Natural killer cell treated with Interleukin-12 subunit alpha and Interleukin-12 subunit beta and Interleukin-15 and Interleukin-18, amount 100 ng/mL, for 72 hours (primary cell): ENCODE results near the gene TEX22. TPM values are rescaled to one million over a fixed set of nuclear protein-coding genes. Genes with fewer than 3 reads are reported as not detected.
A peak's percentile ranks its signal among the peaks of the same experiment; 100 is the strongest.

Source experiments
- ATAC-seq, 2 donors: fragments of 150-1000 bp; cut with Tn5 transposase in 1 of 2; sonication (Bioruptor Pico), chemical (Tn5 transposase) in 1 of 2; 2 replicates each; pipeline ENCODE4 v1.10.0; 2021
- DNase-seq: peaks from one replicate; pipeline ENCODE4 v3.0.0; 2022; ENCODE audit warnings: low spot score
- H3K27ac Mint-ChIP-seq, 2 donors: 1 replicate in 1 of 2; 2 replicates in 1 of 2; pipeline ENCODE4 v1.8.0; 2022; ENCODE audit warnings: mixed read lengths in 2 of 2, mild to moderate bottlenecking in 1 of 2, moderate library complexity in 1 of 2
- H3K27me3 Mint-ChIP-seq, 2 donors: 1 replicate in 1 of 2; 2 replicates in 1 of 2; pipeline ENCODE4 v1.8.0; 2022; ENCODE audit warnings: mixed read lengths in 2 of 2
- H3K36me3 Mint-ChIP-seq: one replicate; pipeline ENCODE4 v1.8.0; 2022; ENCODE audit warnings: mixed read lengths
- H3K4me1 Mint-ChIP-seq, 2 donors: 1 replicate in 1 of 2; 2 replicates in 1 of 2; pipeline ENCODE4 v1.8.0; 2022; ENCODE audit warnings: low read depth in 2 of 2, mixed read lengths in 2 of 2, mild to moderate bottlenecking in 1 of 2
- H3K4me3 Mint-ChIP-seq: one replicate; pipeline ENCODE4 v1.8.0; 2022; ENCODE audit warnings: mixed read lengths
- H3K9me3 Mint-ChIP-seq: 2 replicates; pipeline ENCODE4 v1.8.0; 2022; ENCODE audit warnings: mixed read lengths
- total RNA-seq, 2 donors: library from RNA; stranded (reverse); gene quantifications; one replicate each; pipeline ENCODE4 v1.2.3, GENCODE V29; 2022

TEX22 gene, protein sequence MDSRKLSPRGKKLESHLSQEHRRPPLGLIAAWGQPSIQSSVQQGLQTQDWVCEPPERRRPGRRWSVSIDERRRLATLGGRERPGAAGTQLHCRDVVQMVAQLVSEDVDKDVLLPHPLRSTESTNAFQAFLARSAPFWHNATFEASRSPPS
- 1 to 10 TPM; 2.7 to 3.7 TPM for total RNA-seq

DNA sequence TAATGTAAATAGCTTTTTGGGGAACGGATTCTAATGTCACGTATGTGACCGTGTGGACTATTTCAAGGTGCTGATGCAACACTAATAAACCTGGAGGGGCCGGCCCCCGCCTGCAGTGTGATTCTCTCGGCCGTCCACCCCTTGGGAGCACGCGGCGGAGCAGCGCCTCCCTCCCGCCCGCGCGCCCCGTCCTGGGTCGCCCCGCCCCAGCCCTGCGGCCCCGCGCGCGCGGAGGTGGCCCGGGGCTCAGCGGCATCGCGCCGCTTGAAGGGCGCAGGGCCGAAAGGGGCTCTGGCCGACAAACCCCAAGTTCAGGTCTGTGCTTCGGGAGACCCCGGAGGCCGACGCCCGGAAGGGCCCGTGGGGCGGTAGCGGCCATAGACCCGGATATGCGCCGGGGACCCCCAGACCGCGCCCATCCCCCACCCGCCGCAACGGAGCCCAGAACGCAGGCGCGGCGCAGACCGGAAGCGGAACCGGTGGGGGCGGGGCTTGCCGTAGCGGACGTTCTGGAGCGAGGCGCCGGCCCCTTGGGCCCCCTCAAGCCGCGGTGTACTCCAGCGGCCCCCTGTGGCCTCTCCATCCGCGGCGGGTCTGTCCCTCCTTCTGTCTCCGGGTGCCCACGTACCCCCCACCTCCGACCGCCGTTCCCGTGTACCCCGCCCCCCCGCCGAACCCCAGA lies at the start of gene TEX22:
Gene TEX22, plus strand, starts transcription at position 495 of the 682 bp plus-strand sequence. CDS start 803 bp downstream, outside the sequence.
- peak; percentile 91 to 93 for ATAC-seq
- no peaks in the 10 kb centered on the region for H3K27me3 Mint-ChIP-seq
- peak within 1 kb of the TSS; percentile 90 for H3K4me3 Mint-ChIP-seq
- H3K36me3 Mint-ChIP-seq: peaks cover 12% of the 10 kb centered on the region
- H3K9me3 Mint-ChIP-seq: no peaks in the 10 kb centered on the region
- peak; percentile 93 for DNase-seq
- peaks cover 0 to 22% of the 10 kb centered on the region in 2 donors for H3K4me1 Mint-ChIP-seq
- H3K27ac Mint-ChIP-seq: peak within 1 kb of the TSS; percentile 66 to 82

DNA sequence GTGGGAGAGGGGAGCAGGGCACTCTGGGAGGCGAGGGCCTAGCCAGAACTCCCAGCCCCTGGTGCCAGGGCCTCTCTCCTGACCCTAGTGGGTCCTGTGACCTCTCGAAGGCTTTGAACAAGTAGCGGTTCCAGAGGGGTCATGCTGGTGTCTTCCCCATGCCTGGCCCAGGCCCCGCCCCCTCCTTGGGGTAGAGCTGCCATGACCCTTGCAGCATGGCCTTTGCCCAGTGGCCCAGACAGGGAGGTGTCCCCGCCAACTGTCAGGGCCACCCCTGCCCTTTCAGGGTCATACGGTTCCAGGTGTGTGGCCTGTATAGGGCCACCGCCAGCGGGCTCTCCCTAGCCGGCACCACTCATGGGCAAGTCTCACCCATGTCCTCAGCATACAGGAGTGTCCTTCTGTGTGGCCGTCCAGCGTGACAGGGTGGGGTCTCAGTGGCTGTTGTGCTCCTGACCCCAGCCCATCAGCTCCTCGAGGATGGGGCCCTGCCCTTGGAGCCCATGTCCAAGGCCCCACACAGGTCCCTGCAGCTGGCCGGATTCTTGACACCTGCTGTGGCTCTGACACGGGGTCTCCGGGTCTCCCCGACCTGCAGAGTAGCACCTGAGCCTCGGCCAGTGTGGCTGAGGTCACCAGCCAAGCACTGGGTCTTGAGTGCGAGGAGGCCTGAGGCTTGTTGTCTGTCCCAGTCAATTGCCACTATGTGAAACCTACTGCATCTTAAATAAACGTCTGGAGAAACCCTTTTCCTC lies 49.2 kb upstream of the TEX22 start:
- H3K4me1 Mint-ChIP-seq: peaks cover 0 to 2% of the 10 kb centered on the region in 2 donors
- ATAC-seq (no peak), DNase-seq (no peak)
- no peak overlapping the region for H3K4me3 Mint-ChIP-seq
- H3K27ac Mint-ChIP-seq: no peak overlapping the region
- no peaks in the 10 kb centered on the region for H3K36me3 Mint-ChIP-seq
- H3K27me3 Mint-ChIP-seq: no peaks in the 10 kb centered on the region
- no peaks in the 10 kb centered on the region for H3K9me3 Mint-ChIP-seq

DNA sequence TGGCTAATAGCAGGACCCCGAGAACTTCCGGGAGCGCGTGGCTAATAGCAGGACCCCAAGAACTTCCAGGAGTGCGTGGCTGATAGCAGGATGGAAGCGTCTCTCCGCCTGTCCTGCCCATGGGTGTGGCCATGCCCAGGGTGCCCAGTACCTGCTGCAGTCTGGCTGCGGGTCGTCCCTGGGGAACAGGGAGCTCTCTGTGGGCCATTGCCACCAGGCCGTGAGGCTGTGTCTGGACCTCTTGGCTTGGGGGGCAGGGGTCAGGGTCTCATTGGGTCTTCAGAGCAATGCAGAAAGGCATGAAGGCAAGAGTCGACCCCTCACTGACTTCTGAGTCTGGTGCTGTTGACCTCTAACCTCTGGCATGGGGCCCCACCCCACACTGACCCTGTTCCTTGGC lies 48.3 kb upstream of the TEX22 start:
- Mint-ChIP-seq H3K4me3 (no peak overlapping the region), H3K4me1 (peaks cover 0 to 2% of the 10 kb centered on the region in 2 donors), H3K27me3 (no peaks in the 10 kb centered on the region), H3K36me3 (no peaks in the 10 kb centered on the region), H3K27ac (no peak overlapping the region), H3K9me3 (no peaks in the 10 kb centered on the region)
- no peak for DNase-seq
- ATAC-seq: no peak

DNA sequence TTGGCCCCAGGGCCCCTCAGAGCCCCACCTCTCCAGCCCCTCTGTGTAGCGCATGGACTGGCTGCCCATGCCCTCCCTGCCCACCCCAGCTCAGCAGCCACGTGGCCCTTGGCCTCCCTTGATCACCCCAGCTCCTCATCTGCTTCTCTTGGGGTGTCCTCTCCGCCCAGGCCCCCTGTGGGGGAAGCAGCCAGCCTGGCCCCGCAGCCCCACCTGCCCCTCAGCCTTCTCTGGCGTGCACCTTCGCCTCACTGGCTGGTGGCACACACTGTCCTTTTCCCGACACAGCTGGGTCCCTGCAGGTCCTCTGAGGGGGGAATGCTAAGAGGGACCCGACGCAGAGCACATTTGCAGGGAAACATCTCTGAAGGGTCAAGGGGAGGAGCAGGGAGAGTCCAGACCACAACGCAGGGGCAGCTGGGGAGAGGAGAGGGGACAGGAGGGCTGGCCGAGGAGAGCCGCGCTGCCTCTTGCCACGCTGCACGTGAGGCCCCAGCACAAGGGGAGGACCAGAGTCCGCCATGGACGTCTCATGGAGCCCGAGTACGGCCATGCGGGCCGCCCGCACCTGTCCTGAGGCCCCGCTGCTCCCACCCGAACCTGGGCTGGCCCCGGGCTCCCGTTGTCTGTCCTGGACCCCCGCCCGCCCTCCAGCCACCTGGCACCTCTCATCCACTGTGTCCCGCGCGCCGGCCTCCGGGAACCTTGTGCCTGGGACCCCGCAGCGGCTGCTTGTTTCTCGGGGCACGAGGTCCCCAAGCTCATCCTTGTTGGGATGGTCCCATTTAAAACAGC lies 47.7 kb upstream of the TEX22 start:
- Mint-ChIP-seq H3K4me3 (no peak overlapping the region), H3K9me3 (no peaks in the 10 kb centered on the region), H3K27ac (no peak overlapping the region), H3K4me1 (peaks cover 0 to 2% of the 10 kb centered on the region in 2 donors), H3K27me3 (no peaks in the 10 kb centered on the region), H3K36me3 (no peaks in the 10 kb centered on the region)
- ATAC-seq: no peak
- no peak for DNase-seq

DNA sequence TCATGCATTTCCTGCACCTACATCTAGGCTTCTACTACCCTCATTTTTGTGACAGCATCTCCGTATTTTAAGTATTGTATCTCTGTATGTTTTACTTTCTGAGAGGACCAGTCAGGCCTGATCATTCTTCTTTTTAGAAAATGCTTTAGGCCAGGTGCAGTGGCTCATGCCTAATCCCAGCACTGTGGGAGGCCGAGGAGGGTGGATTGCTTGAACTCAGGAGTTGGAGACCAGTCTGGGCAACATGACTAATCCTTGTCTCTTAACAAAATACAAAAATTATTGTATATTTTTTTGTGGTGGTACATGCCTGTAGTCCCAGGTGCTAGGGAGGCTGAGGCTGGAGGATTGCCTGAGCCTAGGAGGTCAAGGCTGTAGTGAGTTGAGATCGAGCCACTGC lies 46.9 kb upstream of the TEX22 start:
- Mint-ChIP-seq H3K27me3 (no peaks in the 10 kb centered on the region), H3K27ac (no peak overlapping the region)
- no peak for ATAC-seq

DNA sequence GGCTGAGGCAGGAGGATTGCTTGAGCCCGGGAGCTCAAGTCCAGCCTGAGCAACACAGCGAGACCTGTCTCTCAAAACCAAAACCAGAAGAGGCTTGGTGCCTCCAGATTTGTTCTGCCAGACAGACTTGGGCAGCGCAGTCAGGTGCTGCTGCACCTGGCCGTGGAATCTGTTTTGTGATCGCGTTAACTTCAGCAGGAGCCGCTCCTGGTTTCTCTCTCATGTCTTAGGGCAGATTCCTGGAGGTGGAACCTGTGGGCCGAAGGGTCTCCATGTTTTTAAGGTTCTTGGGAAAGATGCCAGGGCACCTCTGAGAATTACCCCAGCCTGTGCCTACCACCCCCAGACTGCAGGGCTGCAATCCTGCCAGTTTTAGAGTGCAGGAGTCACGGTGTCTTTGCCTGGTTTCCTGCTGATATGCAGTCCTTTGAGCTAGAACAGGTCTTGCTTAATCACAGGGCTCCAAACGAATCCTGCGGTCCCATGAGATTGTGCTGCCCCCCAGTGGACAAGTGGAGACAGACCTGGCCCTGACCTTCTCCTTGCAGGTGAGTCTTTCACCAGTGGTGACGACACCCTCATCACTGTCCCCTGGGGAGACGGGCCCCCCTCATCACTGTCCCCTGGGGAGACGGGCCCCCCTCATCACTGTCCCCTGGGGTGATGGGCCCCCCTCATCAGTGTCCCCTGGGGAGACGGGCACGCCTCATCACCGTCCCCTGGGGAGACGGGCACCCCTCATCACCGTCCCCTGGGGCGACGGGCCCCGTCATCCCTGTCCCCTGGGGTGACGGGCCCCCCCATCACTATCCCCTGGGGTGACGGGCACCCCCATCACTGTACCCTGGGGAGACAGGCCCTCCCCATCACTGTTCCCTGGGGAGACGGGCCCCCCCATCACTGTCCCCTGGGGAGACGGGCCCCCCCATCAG lies 46.2 kb upstream of the TEX22 start:
- Mint-ChIP-seq H3K4me3 (no peak overlapping the region), H3K36me3 (no peaks in the 10 kb centered on the region), H3K4me1 (peaks cover 0 to 2% of the 10 kb centered on the region in 2 donors), H3K9me3 (no peaks in the 10 kb centered on the region), H3K27ac (no peak overlapping the region), H3K27me3 (no peaks in the 10 kb centered on the region)
- DNase-seq (peak; percentile 86), ATAC-seq (peak; percentile 85 to 89)

More for the DNA sequence above, 46.9 kb upstream of the TEX22 start:
- Mint-ChIP-seq H3K4me1 (peaks cover 0 to 2% of the 10 kb centered on the region in 2 donors), H3K4me3 (no peak overlapping the region), H3K9me3 (no peaks in the 10 kb centered on the region), H3K36me3 (no peaks in the 10 kb centered on the region)
- DNase-seq: no peak

DNA sequence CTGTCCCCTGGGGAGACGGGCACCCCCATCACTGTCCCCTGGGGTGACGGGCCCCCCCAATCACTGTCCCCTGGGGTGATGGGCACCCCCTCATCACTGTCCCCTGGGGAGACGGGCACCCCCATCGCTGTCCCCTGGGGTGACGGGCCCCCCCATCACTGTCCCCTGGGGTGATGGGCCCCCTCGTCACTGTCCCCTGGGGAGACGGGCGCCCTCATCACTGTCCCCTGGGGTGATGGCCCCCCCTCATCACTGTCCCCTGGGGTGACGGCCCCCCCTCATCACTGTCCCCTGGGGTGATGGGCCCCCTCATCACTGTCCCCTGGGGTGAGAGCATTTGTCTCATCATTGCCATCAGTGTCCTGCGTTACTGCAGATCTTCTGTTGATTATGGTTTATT lies 45.2 kb upstream of the TEX22 start:
- Mint-ChIP-seq H3K4me1 (peaks cover 0 to 2% of the 10 kb centered on the region in 2 donors), H3K9me3 (no peaks in the 10 kb centered on the region), H3K36me3 (no peaks in the 10 kb centered on the region), H3K27me3 (no peaks in the 10 kb centered on the region), H3K4me3 (no peak overlapping the region), H3K27ac (no peak overlapping the region)
- DNase-seq (no peak), ATAC-seq (no peak)

DNA sequence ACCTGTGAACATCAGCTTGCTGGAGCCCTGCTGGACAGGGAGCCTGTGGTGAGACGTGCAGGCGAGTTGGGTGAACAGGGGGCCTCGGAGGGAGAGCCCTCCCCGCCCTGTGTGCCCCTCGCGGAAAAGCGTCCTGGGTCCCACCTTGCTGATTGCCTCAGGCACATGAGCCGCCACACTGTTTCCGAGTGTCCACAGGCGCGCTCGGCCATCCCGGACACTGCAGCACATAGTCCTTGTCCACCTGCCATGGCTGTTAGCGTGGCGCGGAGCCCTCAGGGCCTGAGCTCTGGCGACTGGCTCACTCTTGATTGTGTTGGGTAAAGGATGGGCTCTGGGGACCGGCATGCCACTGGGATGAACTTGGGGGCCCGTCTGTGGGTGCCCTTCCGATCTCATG lies 43.8 kb upstream of the TEX22 start:
- no peak for ATAC-seq
- H3K9me3 Mint-ChIP-seq: no peaks in the 10 kb centered on the region

DNA sequence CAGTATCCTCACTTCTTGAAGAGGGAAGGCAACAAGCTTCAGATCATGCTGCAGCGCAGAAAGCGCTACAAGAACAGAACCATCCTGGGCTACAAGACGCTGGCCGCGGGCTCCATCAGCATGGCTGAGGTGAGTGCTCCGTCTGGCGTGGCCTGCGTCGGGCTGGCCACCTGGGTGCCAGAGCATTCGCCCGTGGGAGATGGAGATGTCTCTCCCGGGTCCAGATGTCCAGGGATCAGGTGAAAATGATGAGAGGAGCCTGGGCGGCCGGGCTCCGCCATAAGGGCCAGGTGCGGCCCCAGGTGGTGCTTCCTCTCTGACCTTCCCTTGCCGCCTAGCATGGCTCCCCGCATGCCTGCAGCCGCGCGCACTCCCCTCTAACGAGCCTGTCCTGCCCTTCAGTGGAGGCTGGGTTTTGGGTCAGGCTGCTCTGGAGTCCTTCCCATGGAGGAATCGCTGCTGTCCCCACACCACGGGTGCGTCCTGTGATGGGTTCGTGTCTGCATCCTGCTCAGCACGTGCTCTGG lies 43.2 kb upstream of the TEX22 start:
- H3K9me3 Mint-ChIP-seq: no peaks in the 10 kb centered on the region
- H3K27me3 Mint-ChIP-seq: no peaks in the 10 kb centered on the region
- H3K27ac Mint-ChIP-seq: no peak overlapping the region
- ATAC-seq (no peak), DNase-seq (no peak)
- no peak overlapping the region for H3K4me3 Mint-ChIP-seq
- H3K36me3 Mint-ChIP-seq: no peaks in the 10 kb centered on the region
- H3K4me1 Mint-ChIP-seq: peaks cover 0 to 2% of the 10 kb centered on the region in 2 donors

More for the DNA sequence above, 43.8 kb upstream of the TEX22 start:
- no peak for DNase-seq
- H3K27me3 Mint-ChIP-seq: no peaks in the 10 kb centered on the region
- H3K36me3 Mint-ChIP-seq: no peaks in the 10 kb centered on the region
- no peak overlapping the region for H3K27ac Mint-ChIP-seq
- peaks cover 0 to 2% of the 10 kb centered on the region in 2 donors for H3K4me1 Mint-ChIP-seq
- H3K4me3 Mint-ChIP-seq: no peak overlapping the region

DNA sequence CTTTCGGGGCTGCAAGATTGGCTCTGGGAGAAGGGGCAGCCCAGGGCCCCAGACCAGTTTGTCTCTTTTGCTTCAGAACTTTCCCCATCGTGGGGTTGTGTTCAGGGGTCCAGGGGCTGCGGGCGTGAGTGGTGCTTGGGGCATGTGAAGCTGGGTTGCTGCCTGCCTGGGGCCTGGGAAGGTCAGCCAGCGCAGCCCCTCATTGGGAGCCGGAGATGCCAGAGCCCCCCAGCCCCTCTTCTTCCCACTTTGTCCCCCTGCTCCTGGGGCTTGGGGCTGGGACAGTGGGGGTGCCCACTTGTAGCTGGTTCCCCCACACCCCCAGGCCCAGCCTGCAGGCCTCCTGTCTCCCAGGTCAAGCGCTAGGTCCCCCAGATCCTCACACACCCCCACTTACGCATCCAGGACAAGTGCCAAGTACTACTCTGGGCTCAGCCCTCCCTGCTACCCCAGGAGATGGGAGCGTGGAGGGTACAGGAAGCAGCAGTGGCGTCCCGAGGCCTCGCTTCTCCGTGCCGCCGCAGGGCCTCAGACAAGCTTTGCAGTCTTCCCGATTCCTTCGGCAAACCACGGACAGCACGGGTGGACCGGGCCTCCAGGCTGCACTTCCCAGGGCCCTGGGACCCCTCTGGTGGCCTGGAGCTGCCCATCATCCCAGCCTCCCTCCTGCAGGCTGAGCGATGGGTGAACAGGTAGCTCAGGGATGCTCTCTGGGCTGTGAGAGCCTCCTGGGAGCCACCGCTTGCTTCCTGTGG lies 42.3 kb upstream of the TEX22 start:
- peaks cover 0 to 2% of the 10 kb centered on the region in 2 donors for H3K4me1 Mint-ChIP-seq
- no peaks in the 10 kb centered on the region for H3K36me3 Mint-ChIP-seq
- H3K27me3 Mint-ChIP-seq: no peaks in the 10 kb centered on the region
- H3K4me3 Mint-ChIP-seq: no peak overlapping the region
- H3K27ac Mint-ChIP-seq: no peak overlapping the region
- H3K9me3 Mint-ChIP-seq: no peaks in the 10 kb centered on the region
- DNase-seq: no peak
- ATAC-seq: no peak

DNA sequence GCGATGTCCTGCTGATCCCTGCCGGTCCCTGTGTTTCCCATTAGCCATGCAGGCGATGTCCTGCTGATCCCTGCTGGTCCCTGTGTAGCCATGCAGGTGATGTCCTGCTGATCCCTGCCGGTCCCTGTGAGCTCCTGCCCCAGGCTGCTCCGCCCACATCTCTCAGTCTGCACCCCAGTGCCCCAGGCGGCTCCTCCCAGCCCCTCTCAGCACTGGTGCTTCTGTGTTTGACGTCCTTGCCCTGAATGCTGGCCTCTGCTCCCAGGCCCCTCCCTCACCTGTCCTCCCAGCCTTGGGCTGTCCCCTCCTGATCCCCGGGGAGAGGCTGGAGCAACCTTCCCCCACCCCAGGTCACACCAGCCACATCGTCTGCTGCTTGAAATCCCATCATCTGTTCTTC lies 41.4 kb upstream of the TEX22 start:
- H3K36me3 Mint-ChIP-seq: no peaks in the 10 kb centered on the region
- H3K4me3 Mint-ChIP-seq: no peak overlapping the region
- no peak for ATAC-seq
- H3K27ac Mint-ChIP-seq: no peak overlapping the region
- H3K4me1 Mint-ChIP-seq: peaks cover 0 to 2% of the 10 kb centered on the region in 2 donors
- no peaks in the 10 kb centered on the region for H3K27me3 Mint-ChIP-seq
- H3K9me3 Mint-ChIP-seq: no peaks in the 10 kb centered on the region
- no peak for DNase-seq

DNA sequence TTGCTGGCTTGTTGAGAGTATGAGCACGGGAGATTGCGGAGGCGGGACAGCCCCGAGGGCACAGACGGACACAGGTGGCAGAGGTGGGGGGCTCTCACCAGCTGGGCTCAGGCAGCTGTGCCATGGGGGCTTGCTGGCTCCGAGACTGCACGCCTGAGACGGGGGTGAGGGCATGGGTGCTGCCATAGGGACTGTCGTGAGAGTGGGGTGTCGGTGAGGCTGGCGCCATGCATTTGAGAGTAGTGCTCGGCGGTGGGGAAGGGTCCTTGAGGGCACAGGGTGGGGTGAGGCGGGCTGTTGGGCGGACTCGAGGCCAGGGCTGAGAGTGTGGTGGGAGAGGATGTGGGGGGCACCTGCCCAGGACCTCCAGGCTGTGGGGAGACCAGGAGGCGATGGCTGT lies 40.7 kb upstream of the TEX22 start:
- H3K27me3 Mint-ChIP-seq: no peaks in the 10 kb centered on the region
- H3K4me3 Mint-ChIP-seq: no peak overlapping the region
- ATAC-seq: peak; percentile 7 to 14
- H3K27ac Mint-ChIP-seq: no peak overlapping the region
- no peaks in the 10 kb centered on the region for H3K9me3 Mint-ChIP-seq
- H3K36me3 Mint-ChIP-seq: no peaks in the 10 kb centered on the region
- no peaks in the 10 kb centered on the region for H3K4me1 Mint-ChIP-seq
- DNase-seq: no peak
